ENCODE measurements around the gene WDR90.

The WDR90 gene

GRCh38 chr16:684961-685696, 36.0 kb downstream of the WDR90 start:
- no peak for TF ChIP-seq GATA3 (IDR thresholded peaks at IDR 0.05; ENCODE audit: low read depth, low read length)
- no peak for TF ChIP-seq GATA2 (IDR thresholded peaks at IDR 0.05; ENCODE audit: low read depth, low read length)

DNA sequence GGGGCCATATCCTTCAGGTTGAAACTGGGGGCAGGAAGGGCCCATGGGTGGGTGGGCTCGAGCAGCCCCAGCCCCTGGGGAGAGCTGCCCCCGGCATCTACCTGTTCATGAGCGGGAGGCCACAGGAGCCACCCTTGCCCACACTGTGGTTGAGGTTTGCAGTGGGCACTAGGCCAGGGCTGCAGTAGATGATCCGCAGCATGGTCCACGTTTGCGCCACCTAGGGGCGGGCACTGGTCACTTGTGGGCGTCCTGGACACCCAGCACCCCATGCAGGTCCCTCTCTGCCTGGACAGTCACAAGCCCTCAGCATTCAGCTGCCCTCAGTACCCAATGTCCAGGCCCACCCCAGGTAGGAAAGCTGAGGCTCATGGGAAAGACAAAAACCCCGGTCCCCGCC, 36.8 kb downstream of the WDR90 start:
- TF ChIP-seq GATA3 (IDR thresholded peaks at IDR 0.05; ENCODE audit: low read depth, low read length) (no peak), GATA2 (IDR thresholded peaks at IDR 0.05; ENCODE audit: low read depth, low read length) (no peak)

- TF ChIP-seq GATA2 (IDR thresholded peaks at IDR 0.05; ENCODE audit: low read depth, low read length) (no peak), GATA3 (IDR thresholded peaks at IDR 0.05; ENCODE audit: low read depth, low read length) (no peak)
These were observed 37.5 kb downstream of the WDR90 start for GRCh38 chr16:686459-687260.

- no peak for TF ChIP-seq GATA3 (IDR thresholded peaks at IDR 0.05; ENCODE audit: low read depth, low read length)
- TF ChIP-seq GATA2 (IDR thresholded peaks at IDR 0.05; ENCODE audit: low read depth, low read length) = no peak
These were observed 38.3 kb downstream of the WDR90 start for GRCh38 chr16:687499-687898.

DNA sequence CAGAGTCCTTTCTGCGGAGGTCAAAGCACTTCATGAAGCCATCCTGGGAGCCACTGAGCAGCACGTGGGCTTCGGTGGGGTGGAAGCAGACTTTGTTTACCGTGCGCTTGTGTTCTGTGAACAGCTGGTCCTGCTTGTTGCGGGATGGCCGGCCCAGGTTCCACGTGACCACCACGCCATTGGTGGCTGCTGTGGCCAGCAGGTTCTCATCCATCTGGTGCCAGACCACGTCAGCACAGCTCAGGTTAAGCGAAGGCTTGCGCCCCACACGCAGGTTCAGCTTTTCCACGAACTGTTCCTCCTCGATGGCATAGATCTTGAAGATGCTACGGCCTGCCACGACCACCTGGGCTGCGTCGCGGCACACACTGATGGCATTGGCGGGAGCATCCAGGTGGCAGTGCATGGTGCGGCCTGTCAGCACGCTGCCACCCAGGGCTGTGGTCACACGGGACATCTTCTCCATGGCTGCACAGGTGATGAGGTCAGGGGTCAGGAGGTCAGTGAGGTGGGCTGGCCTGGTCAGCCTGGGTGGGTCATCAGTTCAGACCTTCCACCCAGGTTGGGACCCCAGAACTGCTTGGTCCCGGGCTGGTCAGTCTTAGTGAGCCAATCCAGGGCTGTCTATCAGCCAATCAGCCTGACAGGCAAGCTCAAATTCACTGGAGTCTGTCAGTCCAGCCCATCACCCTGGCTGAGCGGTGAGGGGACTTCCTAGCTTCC, 40.2 kb downstream of the WDR90 start:
- no peak for TF ChIP-seq GATA2 (IDR thresholded peaks at IDR 0.05; ENCODE audit: low read depth, low read length)
- TF ChIP-seq GATA3 (IDR thresholded peaks at IDR 0.05; ENCODE audit: low read depth, low read length) = no peak

GRCh38 chr16:692356-693108, 43.4 kb downstream of the WDR90 start:
- TF ChIP-seq GATA3 (IDR thresholded peaks at IDR 0.05; ENCODE audit: low read depth, low read length) (no peak), GATA2 (IDR thresholded peaks at IDR 0.05; ENCODE audit: low read depth, low read length) (no peak)

DNA sequence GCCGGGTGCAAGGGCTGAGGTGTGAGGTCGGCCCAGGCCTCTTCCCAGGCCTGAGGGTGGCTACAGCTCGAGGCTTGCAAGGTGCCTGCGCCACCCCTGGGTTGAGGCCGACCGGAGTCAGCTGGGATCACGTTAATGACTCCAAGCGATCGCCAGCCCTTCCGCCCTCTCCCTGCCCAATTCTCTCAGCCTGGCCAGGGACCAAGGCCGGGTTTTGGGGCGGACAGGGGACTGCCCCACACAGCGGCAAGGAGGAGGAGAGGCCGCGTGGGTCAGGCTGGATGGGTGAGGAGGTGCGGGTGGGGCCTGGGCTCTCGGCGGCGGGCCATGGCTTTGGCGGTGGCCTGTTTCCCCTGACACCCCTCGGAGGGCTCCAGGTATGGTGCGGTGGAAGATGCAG, 44.2 kb downstream of the WDR90 start:
- TF ChIP-seq GATA3 (IDR thresholded peaks at IDR 0.05; ENCODE audit: low read depth, low read length) (no peak), GATA2 (IDR thresholded peaks at IDR 0.05; ENCODE audit: low read depth, low read length) (no peak)

DNA sequence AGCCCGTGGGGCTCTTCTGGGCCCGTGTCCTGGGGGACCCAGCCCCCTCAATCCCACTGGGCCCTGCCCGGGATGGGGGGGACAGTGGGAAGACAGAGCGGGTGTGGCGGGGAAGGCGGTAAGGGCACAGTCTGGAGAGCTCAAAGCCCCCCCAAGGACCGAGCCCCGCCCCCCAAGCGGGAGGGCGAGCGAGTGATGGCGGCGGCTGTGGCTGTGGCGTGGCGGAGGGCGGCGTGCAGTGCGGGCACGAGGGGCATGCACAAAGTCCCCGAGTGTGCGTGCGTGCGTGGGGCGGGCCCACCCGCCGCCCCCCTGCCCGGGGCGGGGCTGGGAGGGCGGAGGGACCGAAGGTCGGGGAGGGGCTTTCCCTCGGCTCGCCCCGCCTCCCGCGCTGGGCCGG, 44.6 kb downstream of the WDR90 start:
- TF ChIP-seq GATA2 (IDR thresholded peaks at IDR 0.05; ENCODE audit: low read depth, low read length) (no peak), GATA3 (IDR thresholded peaks at IDR 0.05; ENCODE audit: low read depth, low read length) (no peak)

DNA sequence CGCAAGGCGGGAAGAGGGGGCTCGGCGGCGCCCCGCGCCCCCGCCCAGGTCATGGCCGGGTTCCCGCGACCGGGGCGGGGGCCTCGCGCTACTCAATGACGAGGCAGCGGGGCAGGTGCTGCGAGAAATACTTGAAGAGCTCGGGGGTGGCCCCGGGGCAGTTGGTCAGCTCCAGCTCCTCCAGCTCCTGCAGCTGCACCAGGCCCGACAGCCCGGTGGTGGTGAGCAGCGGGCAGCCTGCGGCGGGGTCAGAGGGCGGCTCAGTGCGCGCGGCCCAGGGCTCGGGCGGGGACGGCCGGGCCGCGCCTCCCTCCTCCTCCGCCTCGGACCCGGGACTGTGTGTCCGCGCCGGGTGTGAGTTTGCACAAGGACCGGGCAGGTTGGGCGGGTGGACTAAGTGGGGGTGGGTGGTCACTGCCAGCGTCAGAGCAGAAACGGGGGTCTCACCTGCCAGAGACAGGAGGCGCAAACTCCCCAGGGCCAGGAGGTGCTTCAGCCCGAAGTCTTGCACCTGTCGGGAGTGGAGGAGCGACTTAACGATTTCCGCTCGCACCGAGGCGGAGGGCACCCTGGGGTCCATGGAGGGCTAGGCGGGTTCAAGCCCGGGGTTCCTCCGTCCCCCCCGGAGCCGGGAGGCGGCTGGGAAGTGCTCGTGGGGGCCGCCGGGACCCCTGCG, 45.2 kb downstream of the WDR90 start:
- TF ChIP-seq GATA3 (IDR thresholded peaks at IDR 0.05; ENCODE audit: low read depth, low read length) (no peak), GATA2 (IDR thresholded peaks at IDR 0.05; ENCODE audit: low read depth, low read length) (no peak)

GRCh38 chr16:694863-695354, 45.7 kb downstream of the WDR90 start:
- no peak for TF ChIP-seq GATA2 (IDR thresholded peaks at IDR 0.05; ENCODE audit: low read depth, low read length)
- TF ChIP-seq GATA3 (IDR thresholded peaks at IDR 0.05; ENCODE audit: low read depth, low read length) = no peak

DNA sequence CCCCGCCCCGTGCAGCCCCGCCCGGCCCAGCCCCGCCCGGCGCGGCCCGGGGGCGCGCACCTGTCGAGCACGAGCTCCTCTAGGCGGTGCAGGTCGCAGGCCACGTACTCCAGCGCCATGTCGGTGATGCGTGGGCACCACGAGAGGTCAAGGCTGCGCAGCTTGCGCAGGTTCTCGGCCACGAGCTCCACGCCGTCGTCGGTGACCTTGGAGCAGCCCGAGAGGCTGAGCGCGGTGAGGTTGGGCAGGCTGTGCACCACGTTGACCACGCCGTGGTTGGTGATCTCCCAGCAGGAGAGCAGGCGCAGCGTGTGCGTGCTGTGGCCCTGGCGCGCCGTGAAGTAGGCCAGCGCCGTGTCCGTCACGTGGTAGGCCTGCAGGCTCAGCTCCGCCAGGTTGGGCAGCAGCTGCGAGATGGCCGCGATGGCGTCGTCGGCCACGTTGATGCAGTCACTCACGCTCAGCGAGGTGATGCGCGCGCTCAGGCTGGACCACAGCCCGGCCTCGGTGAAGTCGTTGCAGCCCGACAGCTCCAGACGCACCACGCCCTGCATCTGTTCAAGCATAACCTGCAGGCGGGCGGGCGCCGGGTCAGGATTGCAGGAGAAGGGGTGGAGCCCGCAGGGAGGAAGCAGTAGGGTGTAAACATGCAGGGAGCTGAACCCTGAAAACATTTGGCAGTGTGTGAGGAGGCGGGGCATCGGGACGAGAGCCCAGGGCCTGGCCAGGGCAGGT, 46.4 kb downstream of the WDR90 start:
- TF ChIP-seq GATA2 (IDR thresholded peaks at IDR 0.05; ENCODE audit: low read depth, low read length) (no peak), GATA3 (IDR thresholded peaks at IDR 0.05; ENCODE audit: low read depth, low read length) (no peak)

GRCh38 chr16:698911-699671, 49.9 kb downstream of the WDR90 start:
- TF ChIP-seq GATA3 (IDR thresholded peaks at IDR 0.05; ENCODE audit: low read depth, low read length) = no peak
- TF ChIP-seq GATA2 (IDR thresholded peaks at IDR 0.05; ENCODE audit: low read depth, low read length) = no peak

All from SH-SY5Y (cell line).